WERI-Rb-1 (cell line): Measurements from ENCODE around the gene SLIT3.

Experiments
- DNase-seq: peaks from one replicate; pipeline ENCODE4 v3.0.0-alpha.2; 2020
- H3K27ac ChIP-seq: fragments of 250-450 bp; sonication (Bioruptor Pico); 2 replicates; pipeline ENCODE4 v1.5.1; 2020; ENCODE audit warnings: mild to moderate bottlenecking, moderate library complexity
- H3K27me3 ChIP-seq: fragments of 250-450 bp; sonication (Bioruptor Pico); 2 replicates; pipeline ENCODE4 v1.5.1; 2021; ENCODE audit warnings: mild to moderate bottlenecking, low read depth, moderate library complexity; ENCODE audit not compliant: insufficient read depth, severe bottlenecking
- H3K36me3 ChIP-seq: fragments of 250-450 bp; sonication (Bioruptor Pico); 2 replicates; pipeline ENCODE4 v1.5.1; 2020; ENCODE audit warnings: mild to moderate bottlenecking, moderate library complexity
- H3K4me3 ChIP-seq: 2 replicates; pipeline ENCODE4 v1.5.1; 2011; ENCODE audit warnings: low read depth, mild to moderate bottlenecking, control low read depth, low read length
- H3K9me3 ChIP-seq: fragments of 250-450 bp; sonication (Bioruptor Pico); 2 replicates; pipeline ENCODE4 v1.5.1; 2021; ENCODE audit warnings: mild to moderate bottlenecking, moderate library complexity; ENCODE audit not compliant: severe bottlenecking
- CTCF ChIP-seq: IDR thresholded peaks from 2 replicates; pipeline ENCODE4 v1.5.1; 2011; ENCODE audit warnings: low read depth, mild to moderate bottlenecking, control low read depth, inconsistent platforms, low read length

The SLIT3 gene

GRCh38 chr5:168801567-168801966 is 499.4 kb downstream of the SLIT3 start:
- no peak overlapping the region for H3K4me3 ChIP-seq
- H3K27me3 ChIP-seq = peaks cover 90% of the 10 kb centered on the region
- DNase-seq = no peak
- no peaks in the 10 kb centered on the region for H3K9me3 ChIP-seq
- H3K27ac ChIP-seq = no peak overlapping the region
- H3K36me3 ChIP-seq = no peaks in the 10 kb centered on the region
- no peak for TF ChIP-seq CTCF

- H3K36me3 ChIP-seq = no peaks in the 10 kb centered on the region
- H3K4me3 ChIP-seq = no peak overlapping the region
- no peak for TF ChIP-seq CTCF
- peaks cover 90% of the 10 kb centered on the region for H3K27me3 ChIP-seq
- H3K27ac ChIP-seq = no peak overlapping the region
- no peak for DNase-seq
- no peaks in the 10 kb centered on the region for H3K9me3 ChIP-seq
Observed at GRCh38 chr5:168800701-168801100, 500.2 kb downstream of the SLIT3 start.

- H3K27ac ChIP-seq = no peak overlapping the region
- no peaks in the 10 kb centered on the region for H3K36me3 ChIP-seq
- no peak overlapping the region for H3K4me3 ChIP-seq
- no peaks in the 10 kb centered on the region for H3K9me3 ChIP-seq
- peaks cover 89% of the 10 kb centered on the region for H3K27me3 ChIP-seq
- no peak for DNase-seq
- no peak for TF ChIP-seq CTCF
Observed at GRCh38 chr5:168798065-168799023, 502.6 kb downstream of the SLIT3 start.

- Histone ChIP-seq H3K27ac (no peak overlapping the region), H3K27me3 (peaks cover 92% of the 10 kb centered on the region), H3K36me3 (no peaks in the 10 kb centered on the region), H3K9me3 (no peaks in the 10 kb centered on the region), H3K4me3 (no peak overlapping the region)
- TF ChIP-seq CTCF = no peak
- no peak for DNase-seq
Observed at GRCh38 chr5:168796593-168797580, 504.1 kb downstream of the SLIT3 start.

- no peak for DNase-seq
- no peak overlapping the region for H3K4me3 ChIP-seq
- peaks cover 92% of the 10 kb centered on the region for H3K27me3 ChIP-seq
- no peak for TF ChIP-seq CTCF
- no peak overlapping the region for H3K27ac ChIP-seq
- no peaks in the 10 kb centered on the region for H3K9me3 ChIP-seq
- H3K36me3 ChIP-seq = no peaks in the 10 kb centered on the region
Observed at GRCh38 chr5:168796000-168796399, 504.9 kb downstream of the SLIT3 start.
